ENCODE measurements around the gene RBM23. TPM values are rescaled to one million over a fixed set of nuclear protein-coding genes. Genes with fewer than 3 reads are reported as not detected.
"Not testable (repeated sequence)": the region's sequence is repeated elsewhere in the genome, so short reads cannot be mapped to it uniquely, and the experiment has no call there.

RBM23 gene
- total RNA-seq, 1 experiment from 2014 or later, result 78.9 TPM

- Histone ChIP-seq H4K20me1 (ENCODE audit: low read length) (no peaks in the 10 kb centered on the region), H3K9me3 (ENCODE audit: low read length) (no peaks in the 10 kb centered on the region), H3K79me2 (ENCODE audit: low read length) (peaks cover 47% of the 10 kb centered on the region), H3K27me3 (ENCODE audit: low read length) (no peaks in the 10 kb centered on the region), H2AFZ (ENCODE audit: low read length) (no peak overlapping the region), H3K36me3 (ENCODE audit: low read depth, low read length) (peaks cover 51% of the 10 kb centered on the region), H3K4me3 (ENCODE audit: low read length) (no peak overlapping the region), H3K4me1 (ENCODE audit: insufficient read depth, low read length) (peaks cover 40% of the 10 kb centered on the region), H3K9ac (ENCODE audit: low read length) (no peak overlapping the region), H3F3A (ENCODE audit: low read length, unreplicated experiment) (no peaks in the 10 kb centered on the region), H3K27ac (ENCODE audit: low read length) (no peak overlapping the region), H3K4me2 (ENCODE audit: low read length) (no peak overlapping the region), H3K9me2 (replicated peaks; ENCODE audit: low read length) (no peaks in the 10 kb centered on the region)
- no TSS peak for BruUV-seq (replicated peaks)
- ChIA-PET CTCF (no interaction called here), POLR2A (ENCODE audit: unreplicated experiment) (no interaction called here)
- no peak for ATAC-seq
- DNase-seq, result no peak
- intact Hi-C loops (cut with micrococcal nuclease), result no loop called here
- TF ChIP-seq EZH2phosphoT487 (IDR thresholded peaks at IDR 0.05; ENCODE audit: borderline replicate concordance, low read length), result no peak
- TF ChIP-seq CTCF (conservative IDR thresholded peaks at IDR 0.05; ENCODE audit: low read depth, low read length), result no peak
- TF ChIP-seq EZH2 (IDR thresholded peaks at IDR 0.05; ENCODE audit: low read length, unreplicated experiment), result no peak
Measured at GRCh38 chr14:22920697-22921096, 1.7 kb upstream of the RBM23 start.

GRCh38 chr14:22919601-22919921, 612 bp upstream of the RBM23 start:
- Histone ChIP-seq H2AFZ (ENCODE audit: low read length) (peak overlapping the region; percentile 19; the same call in 1 of the 2 replicates), H4K20me1 (ENCODE audit: low read length) (no peaks in the 10 kb centered on the region), H3K27me3 (ENCODE audit: low read length) (no peaks in the 10 kb centered on the region), H3K36me3 (ENCODE audit: low read depth, low read length) (peaks cover 43% of the 10 kb centered on the region), H3F3A (ENCODE audit: low read length, unreplicated experiment) (no peaks in the 10 kb centered on the region), H3K9me2 (replicated peaks; ENCODE audit: low read length) (no peaks in the 10 kb centered on the region), H3K27ac (ENCODE audit: low read length) (peak overlapping the region; percentile 26; the same call in 1 of the 2 replicates), H3K9me3 (ENCODE audit: low read length) (no peaks in the 10 kb centered on the region), H3K79me2 (ENCODE audit: low read length) (peaks cover 50% of the 10 kb centered on the region), H3K4me3 (ENCODE audit: low read length) (peak overlapping the region; percentile 48; the same call in 1 of the 2 replicates), H3K9ac (ENCODE audit: low read length) (no peak overlapping the region), H3K4me1 (ENCODE audit: insufficient read depth, low read length) (peaks cover 39% of the 10 kb centered on the region), H3K4me2 (ENCODE audit: low read length) (peak overlapping the region; percentile 77)
- CTCF ChIA-PET, result no interaction called here
- POLR2A ChIA-PET (ENCODE audit: unreplicated experiment), result interaction anchor here (0.5 to 0.7 kb wide), 3 partner anchors 10 to 138 kb away, joined by 3 to 4 read pairs (median 3); partner anchors contain the start of gene PRMT5
- intact Hi-C loops (cut with micrococcal nuclease), result loop anchor here (1.0 kb wide), 1 partner anchor 10 kb away; the partner anchor contains the start of gene PRMT5
- BruUV-seq (replicated peaks), result TSS peak; percentile 96
- ATAC-seq (no peak), DNase-seq (no peak)
- TF ChIP-seq EZH2 (IDR thresholded peaks at IDR 0.05; ENCODE audit: low read length, unreplicated experiment) (no peak), CTCF (conservative IDR thresholded peaks at IDR 0.05; ENCODE audit: low read depth, low read length) (no peak), EZH2phosphoT487 (IDR thresholded peaks at IDR 0.05; ENCODE audit: borderline replicate concordance, low read length) (no peak)

- ATAC-seq (no peak), DNase-seq (no peak)
- Histone ChIP-seq H2AFZ (ENCODE audit: low read length) (no peak overlapping the region), H3K4me3 (ENCODE audit: low read length) (no peak overlapping the region), H3K9me3 (ENCODE audit: low read length) (no peaks in the 10 kb centered on the region), H3K36me3 (ENCODE audit: low read depth, low read length) (peaks cover 20% of the 10 kb centered on the region), H3K79me2 (ENCODE audit: low read length) (peaks cover 70% of the 10 kb centered on the region), H3K9me2 (replicated peaks; ENCODE audit: low read length) (no peaks in the 10 kb centered on the region), H3K4me2 (ENCODE audit: low read length) (no peak overlapping the region), H4K20me1 (ENCODE audit: low read length) (no peaks in the 10 kb centered on the region), H3K27me3 (ENCODE audit: low read length) (no peaks in the 10 kb centered on the region), H3K4me1 (ENCODE audit: insufficient read depth, low read length) (peaks cover 20% of the 10 kb centered on the region), H3F3A (ENCODE audit: low read length, unreplicated experiment) (no peaks in the 10 kb centered on the region), H3K9ac (ENCODE audit: low read length) (no peak overlapping the region), H3K27ac (ENCODE audit: low read length) (no peak overlapping the region)
- intact Hi-C loops (cut with micrococcal nuclease), result no loop called here
- CTCF ChIA-PET, result no interaction called here
- POLR2A ChIA-PET (ENCODE audit: unreplicated experiment), result interaction anchor here (0.7 kb wide), 2 partner anchors 81 to 366 kb away, joined by 18 to 21 read pairs; no protein-coding TSS in a partner anchor
- BruUV-seq (replicated peaks), result no TSS peak
- TF ChIP-seq CTCF (conservative IDR thresholded peaks at IDR 0.05; ENCODE audit: low read depth, low read length) (no peak), EZH2 (IDR thresholded peaks at IDR 0.05; ENCODE audit: low read length, unreplicated experiment) (no peak), EZH2phosphoT487 (IDR thresholded peaks at IDR 0.05; ENCODE audit: borderline replicate concordance, low read length) (no peak)
Measured at GRCh38 chr14:22915886-22916521, 2.9 kb downstream of the RBM23 start.

GRCh38 chr14:22914836-22915235, 4.1 kb downstream of the RBM23 start:
- H3K9ac ChIP-seq (ENCODE audit: low read length); H3K4me3 ChIP-seq (ENCODE audit: low read length); POLR2A ChIA-PET (ENCODE audit: unreplicated experiment); H3K27me3 ChIP-seq (ENCODE audit: low read length); CTCF ChIA-PET; DNase-seq; BruUV-seq (replicated peaks); H2AFZ ChIP-seq (ENCODE audit: low read length); H3K36me3 ChIP-seq (ENCODE audit: low read depth, low read length); H3F3A ChIP-seq (ENCODE audit: low read length, unreplicated experiment); H3K27ac ChIP-seq (ENCODE audit: low read length); H3K9me3 ChIP-seq (ENCODE audit: low read length); H3K9me2 ChIP-seq (replicated peaks; ENCODE audit: low read length); ATAC-seq; intact Hi-C loops (cut with micrococcal nuclease); H3K4me2 ChIP-seq (ENCODE audit: low read length); H4K20me1 ChIP-seq (ENCODE audit: low read length): not testable (repeated sequence)
- Histone ChIP-seq H3K79me2 (ENCODE audit: low read length) (peaks cover 73% of the 10 kb centered on the region), H3K4me1 (ENCODE audit: insufficient read depth, low read length) (peaks cover 19% of the 10 kb centered on the region)

Measured in PC-3 (cell line).